CD4-positive, alpha-beta memory T cell (primary cell): Measurements from ENCODE around the gene FSTL4. TPM values are rescaled to one million over a fixed set of nuclear protein-coding genes. Genes with fewer than 3 reads are reported as not detected.

Experiments
- CTCF ChIA-PET: fragments of 350-600 bp; sonication (Branson Sonifier 250); formaldehyde crosslinking; loops from one replicate; lab custom pipeline; 2021; ENCODE audit warnings: inconsistent platforms; ENCODE audit not compliant: partially characterized antibody; lab: Charles Lee
- POLR2A ChIA-PET: fragments of 350-600 bp; sonication (Branson Sonifier 250); formaldehyde crosslinking; loops from one replicate; lab custom pipeline; 2021; ENCODE audit not compliant: partially characterized antibody; lab: Charles Lee
- DNase-seq, 5 donors: peaks; one replicate each; pipeline versions ENCODE4 v3.0.0 to v3.0.0-alpha.2; 2020 to 2022; ENCODE audit warnings: mixed read lengths in 1 of 5
- H3K27ac ChIP-seq: one replicate; pipeline ENCODE4 v1.7.0; 2013; ENCODE audit warnings: low read depth, low read length
- H3K27me3 ChIP-seq: 2 replicates; pipeline ENCODE4 v1.7.0; 2013; ENCODE audit warnings: mild to moderate bottlenecking, low read length, moderate library complexity; ENCODE audit not compliant: insufficient read depth
- H3K36me3 ChIP-seq: 2 replicates; pipeline ENCODE4 v1.7.0; 2013; ENCODE audit warnings: mild to moderate bottlenecking, low read length, moderate library complexity; ENCODE audit not compliant: insufficient read depth
- H3K4me1 ChIP-seq: 2 replicates; pipeline ENCODE4 v1.7.0; 2013; ENCODE audit warnings: mild to moderate bottlenecking, low read length, moderate library complexity; ENCODE audit not compliant: insufficient read depth
- H3K4me3 ChIP-seq, 2 donors: one replicate each; pipeline ENCODE4 v1.7.0; 2013; ENCODE audit warnings: low read length in 2 of 2, mild to moderate bottlenecking in 1 of 2
- H3K9me3 ChIP-seq, 2 donors: one replicate each; pipeline ENCODE4 v1.7.0; 2013; ENCODE audit warnings: low read length in 2 of 2, control low read depth in 1 of 2; ENCODE audit not compliant: control insufficient read depth in 1 of 2
- H3K27ac Mint-ChIP-seq, 7 donors: one replicate each; pipeline ENCODE4 v1.8.0; 2020 to 2021; ENCODE audit warnings: mixed read lengths in 7 of 7, mild to moderate bottlenecking in 6 of 7, inconsistent platforms in 3 of 7, moderate library complexity in 3 of 7
- H3K27me3 Mint-ChIP-seq, 2 donors: one replicate each; pipeline ENCODE4 v1.8.0; 2020 to 2021; ENCODE audit warnings: mixed read lengths in 2 of 2
- H3K36me3 Mint-ChIP-seq, 2 donors: one replicate each; pipeline ENCODE4 v1.8.0; 2020 to 2021; ENCODE audit warnings: mixed read lengths in 2 of 2, inconsistent platforms in 1 of 2, mild to moderate bottlenecking in 1 of 2
- H3K4me1 Mint-ChIP-seq, 4 donors: one replicate each; pipeline ENCODE4 v1.8.0; 2020 to 2021; ENCODE audit warnings: mixed read lengths in 4 of 4, mild to moderate bottlenecking in 1 of 4
- H3K4me3 Mint-ChIP-seq, 8 donors: one replicate each; pipeline ENCODE4 v1.8.0; 2020 to 2021; ENCODE audit warnings: mixed read lengths in 8 of 8, mild to moderate bottlenecking in 7 of 8, moderate library complexity in 6 of 8, inconsistent platforms in 3 of 8
- H3K9me3 Mint-ChIP-seq, 8 donors: one replicate each; pipeline ENCODE4 v1.8.0; 2020 to 2021; ENCODE audit warnings: mixed read lengths in 8 of 8, mild to moderate bottlenecking in 5 of 8, inconsistent platforms in 3 of 8, moderate library complexity in 1 of 8
- intact Hi-C: fragments of 100-400 bp; cut with micrococcal nuclease; formaldehyde crosslinking; loops from one replicate; pipeline ENCODE4 v1.15.1; 2023
- polyA plus RNA-seq, 2 donors: library from polyadenylated mRNA; unstranded; fragments of 300-500 nt; fragmentation: Illumina TruSeq; gene quantifications; one replicate each; pipeline ENCODE4 v1.2.3, GENCODE V29; 2021
- total RNA-seq, 2 experiments: library from RNA; stranded (reverse); gene quantifications; one replicate each; pipeline ENCODE4 v1.2.3, GENCODE V29; 2021

Gene FSTL4
- total and polyA plus RNA-seq, 4 experiments from 2014 or later, result not detected

DNA sequence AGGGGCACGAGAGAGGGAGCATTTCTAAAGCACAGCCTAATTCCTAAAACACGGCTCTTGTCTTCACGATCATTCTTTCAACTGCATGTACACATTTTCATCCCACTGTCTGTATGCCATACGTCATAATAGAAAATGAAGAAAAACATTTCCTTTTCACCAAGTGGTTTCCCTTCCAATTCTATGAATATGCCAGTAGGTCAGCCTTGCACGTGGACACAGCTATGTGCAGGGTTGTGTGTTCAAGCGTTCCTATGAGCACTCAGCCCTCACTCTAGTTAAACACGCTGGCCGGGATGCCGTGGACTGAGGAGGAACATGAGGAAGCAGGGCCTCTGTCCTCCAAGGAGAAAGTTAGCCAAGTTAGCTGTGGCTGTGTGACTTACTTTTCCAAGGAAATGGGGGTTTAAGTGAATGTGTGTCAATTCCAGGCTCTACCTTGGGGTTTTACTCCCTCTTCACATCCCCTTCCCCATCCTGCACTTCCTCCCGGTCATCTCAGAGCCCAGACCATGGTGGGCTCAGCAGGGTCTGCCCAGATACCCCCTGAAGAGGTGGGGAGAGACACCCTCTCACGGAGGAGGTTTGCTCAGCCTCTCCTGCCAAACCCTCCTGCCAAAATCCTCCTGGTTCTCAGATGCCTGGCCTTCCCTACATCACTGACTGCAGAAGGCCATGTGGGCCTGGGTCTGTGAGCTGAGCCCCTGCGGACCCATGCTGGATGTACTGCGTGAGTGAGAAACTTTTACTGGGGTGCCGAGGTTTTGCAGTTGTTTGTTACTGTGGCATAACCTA lies 230.6 kb downstream of the FSTL4 start:
- intact Hi-C loops, result no loop called here
- Mint-ChIP-seq H3K36me3 (peaks cover 0 to 5% of the 10 kb centered on the region in 2 donors), H3K27me3 (peaks cover 9 to 12% of the 10 kb centered on the region in 2 donors), H3K4me1 (peaks cover 0 to 4% (median 2%) of the 10 kb centered on the region in 4 donors), H3K4me3 (no peak overlapping the region), H3K9me3 (peaks cover 4 to 19% (median 14%) of the 10 kb centered on the region in 8 donors), H3K27ac (no peak overlapping the region)
- POLR2A ChIA-PET, result no interaction called here
- no peaks in the 10 kb centered on the region for H3K9me3 ChIP-seq
- no peak for DNase-seq
- no peaks in the 10 kb centered on the region for H3K4me1 ChIP-seq
- no peaks in the 10 kb centered on the region for H3K36me3 ChIP-seq
- H3K27ac ChIP-seq, result no peak overlapping the region
- CTCF ChIA-PET, result no interaction called here
- H3K27me3 ChIP-seq, result no peaks in the 10 kb centered on the region
- no peak overlapping the region for H3K4me3 ChIP-seq

- Mint-ChIP-seq H3K4me3 (no peak overlapping the region), H3K27ac (no peak overlapping the region), H3K9me3 (peaks cover 4 to 25% (median 17%) of the 10 kb centered on the region in 8 donors), H3K4me1 (no peaks in the 10 kb centered on the region), H3K27me3 (peaks cover 13 to 16% of the 10 kb centered on the region in 2 donors), H3K36me3 (peaks cover 0 to 5% of the 10 kb centered on the region in 2 donors)
- ChIA-PET CTCF (no interaction called here), POLR2A (no interaction called here)
- Histone ChIP-seq H3K4me1 (no peaks in the 10 kb centered on the region), H3K4me3 (no peak overlapping the region), H3K27me3 (no peaks in the 10 kb centered on the region), H3K36me3 (no peaks in the 10 kb centered on the region), H3K27ac (no peak overlapping the region), H3K9me3 (no peaks in the 10 kb centered on the region)
- intact Hi-C loops, result no loop called here
- DNase-seq, result no peak
Measured at GRCh38 chr5:133381041-133381440, 231.3 kb downstream of the FSTL4 start.

- CTCF ChIA-PET, result interaction anchor here (1.2 kb wide), 1 partner anchor 10 kb away, joined by 3 read pairs; no protein-coding TSS in a partner anchor
- DNase-seq, result no peak
- Mint-ChIP-seq H3K36me3 (peaks cover 0 to 5% of the 10 kb centered on the region in 2 donors), H3K4me1 (no peaks in the 10 kb centered on the region), H3K27me3 (peaks cover 16% of the 10 kb centered on the region in 2 donors), H3K27ac (no peak overlapping the region), H3K9me3 (peaks cover 4 to 42% (median 25%) of the 10 kb centered on the region in 8 donors), H3K4me3 (no peak overlapping the region)
- Histone ChIP-seq H3K27me3 (no peaks in the 10 kb centered on the region), H3K4me3 (no peak overlapping the region), H3K27ac (no peak overlapping the region), H3K36me3 (no peaks in the 10 kb centered on the region), H3K4me1 (no peaks in the 10 kb centered on the region), H3K9me3 (no peaks in the 10 kb centered on the region)
- POLR2A ChIA-PET, result no interaction called here
- intact Hi-C loops, result no loop called here
Measured at GRCh38 chr5:133377736-133378135, 234.6 kb downstream of the FSTL4 start.

DNA sequence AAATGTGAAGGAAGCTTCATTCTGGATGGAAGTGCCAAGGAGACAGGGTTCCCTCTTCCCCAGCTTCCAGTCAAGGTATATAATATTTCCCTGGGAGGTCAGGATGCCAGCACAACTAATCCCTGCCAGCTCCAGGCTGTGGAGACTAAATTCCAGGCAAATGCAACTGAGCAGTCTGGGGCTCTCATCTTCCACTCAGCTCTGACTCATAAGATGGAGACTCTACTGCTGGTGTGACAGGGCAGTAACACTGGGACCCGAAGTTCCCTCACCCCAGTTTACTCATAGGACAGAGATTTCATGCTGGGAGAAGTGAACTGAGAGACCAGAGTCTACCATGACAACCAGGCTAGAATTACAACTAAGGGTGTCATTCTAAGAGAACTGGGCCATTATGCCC lies 235.4 kb downstream of the FSTL4 start:
- no peak for DNase-seq
- Mint-ChIP-seq H3K4me3 (no peak overlapping the region), H3K36me3 (peaks cover 0 to 5% of the 10 kb centered on the region in 2 donors), H3K27ac (peak overlapping the region in 1 of 7 donors; percentile 41), H3K4me1 (no peaks in the 10 kb centered on the region), H3K27me3 (peaks cover 19 to 20% of the 10 kb centered on the region in 2 donors), H3K9me3 (peaks cover 4 to 42% (median 25%) of the 10 kb centered on the region in 8 donors)
- POLR2A ChIA-PET, result no interaction called here
- intact Hi-C loops, result no loop called here
- CTCF ChIA-PET, result no interaction called here
- no peak overlapping the region for H3K27ac ChIP-seq
- no peak overlapping the region for H3K4me3 ChIP-seq
- no peaks in the 10 kb centered on the region for H3K27me3 ChIP-seq
- H3K4me1 ChIP-seq, result no peaks in the 10 kb centered on the region
- no peaks in the 10 kb centered on the region for H3K9me3 ChIP-seq
- no peaks in the 10 kb centered on the region for H3K36me3 ChIP-seq

- H3K36me3 ChIP-seq, result no peaks in the 10 kb centered on the region
- no peak overlapping the region for H3K27ac Mint-ChIP-seq
- POLR2A ChIA-PET, result no interaction called here
- no peak overlapping the region for H3K4me3 Mint-ChIP-seq
- no peak overlapping the region for H3K4me3 ChIP-seq
- CTCF ChIA-PET, result no interaction called here
- H3K9me3 ChIP-seq, result no peaks in the 10 kb centered on the region
- intact Hi-C loops, result no loop called here
- no peak overlapping the region for H3K27ac ChIP-seq
- peaks cover 0 to 5% of the 10 kb centered on the region in 2 donors for H3K36me3 Mint-ChIP-seq
- no peaks in the 10 kb centered on the region for H3K27me3 ChIP-seq
- peaks cover 4 to 38% (median 25%) of the 10 kb centered on the region in 8 donors for H3K9me3 Mint-ChIP-seq
- no peaks in the 10 kb centered on the region for H3K4me1 Mint-ChIP-seq
- H3K4me1 ChIP-seq, result no peaks in the 10 kb centered on the region
- no peak for DNase-seq
- peaks cover 18 to 31% of the 10 kb centered on the region in 2 donors for H3K27me3 Mint-ChIP-seq
Measured at GRCh38 chr5:133373121-133373870, 239.0 kb downstream of the FSTL4 start.

DNA sequence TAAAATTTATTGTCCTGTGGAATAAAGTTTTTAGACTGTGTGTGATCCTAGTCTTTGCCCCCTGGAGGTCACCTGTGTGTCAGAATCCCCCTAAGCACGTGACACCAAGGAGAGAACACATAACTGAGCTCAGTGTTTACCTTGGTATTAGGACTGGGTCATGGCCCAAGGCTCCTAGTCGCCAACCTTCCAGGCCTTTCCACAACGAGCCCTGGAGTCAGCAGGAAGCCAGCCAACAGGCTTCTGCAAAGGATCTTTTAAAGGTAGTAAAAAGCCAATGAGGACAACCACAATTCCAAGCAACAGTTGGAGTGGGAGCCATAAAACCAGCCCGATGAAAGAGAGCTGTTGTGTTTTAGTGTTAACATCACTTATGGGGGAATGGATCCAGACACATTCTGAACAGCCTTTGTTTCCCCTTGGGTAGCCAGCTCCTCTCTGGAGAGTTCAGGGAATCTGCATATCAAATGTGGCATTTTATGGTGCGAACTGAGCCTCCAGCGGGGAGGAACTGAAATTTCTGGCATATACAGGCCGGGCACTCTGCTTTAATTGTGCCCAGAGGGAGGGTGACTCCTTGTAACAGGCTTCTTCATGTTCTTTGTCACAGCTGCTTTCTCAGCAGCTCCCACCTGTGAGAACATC lies 239.9 kb downstream of the FSTL4 start:
- H3K27ac Mint-ChIP-seq, result no peak overlapping the region
- no peaks in the 10 kb centered on the region for H3K9me3 ChIP-seq

More for the DNA sequence above, 239.9 kb downstream of the FSTL4 start:
- ChIA-PET CTCF (no interaction called here), POLR2A (no interaction called here)
- no peak overlapping the region for H3K4me3 ChIP-seq
- Mint-ChIP-seq H3K9me3 (peaks cover 4 to 29% (median 17%) of the 10 kb centered on the region in 8 donors), H3K4me1 (no peaks in the 10 kb centered on the region), H3K36me3 (peaks cover 0 to 4% of the 10 kb centered on the region in 2 donors), H3K27me3 (peaks cover 18 to 30% of the 10 kb centered on the region in 2 donors), H3K4me3 (no peak overlapping the region)
- no peaks in the 10 kb centered on the region for H3K27me3 ChIP-seq
- H3K4me1 ChIP-seq, result no peaks in the 10 kb centered on the region
- no peak overlapping the region for H3K27ac ChIP-seq
- DNase-seq, result no peak
- H3K36me3 ChIP-seq, result no peaks in the 10 kb centered on the region
- intact Hi-C loops, result no loop called here
